Stimulated activated CD4-positive, alpha-beta T cell treated with anti-CD3 and anti-CD28 coated beads, Interleukin-4, amount 100 ng/mL, for 4 hours (primary cell): ENCODE data around the gene PAX8.

Source experiments
- DNase-seq, 2 experiments: peaks; one replicate each; pipeline ENCODE4 v3.0.0-alpha.2; 2020

The PAX8 gene

GRCh38 chr2:113219889-113220641 is 58.7 kb downstream of the PAX8 start:
- no peak for DNase-seq

GRCh38 chr2:113219525-113219888 is 59.2 kb downstream of the PAX8 start:
- no peak for DNase-seq

GRCh38 chr2:113219092-113219441 is 59.7 kb downstream of the PAX8 start:
- no peak for DNase-seq

GRCh38 chr2:113218283-113219091 is 60.2 kb downstream of the PAX8 start:
- DNase-seq, result no peak

GRCh38 chr2:113217455-113218282 is 61.1 kb downstream of the PAX8 start:
- no peak for DNase-seq

GRCh38 chr2:113216891-113217454 is 61.7 kb downstream of the PAX8 start:
- no peak for DNase-seq

GRCh38 chr2:113216321-113216720 is 62.4 kb downstream of the PAX8 start:
- no peak for DNase-seq

- DNase-seq, result no peak
These were observed 63.7 kb downstream of the PAX8 start for GRCh38 chr2:113215056-113215455.

GRCh38 chr2:113214141-113214540 is 64.6 kb downstream of the PAX8 start:
- no peak for DNase-seq

- no peak for DNase-seq
These were observed 65.4 kb downstream of the PAX8 start for GRCh38 chr2:113213061-113213930.

GRCh38 chr2:113212245-113213060 is 66.3 kb downstream of the PAX8 start:
- DNase-seq, result no peak

GRCh38 chr2:113211226-113212105 is 67.3 kb downstream of the PAX8 start:
- DNase-seq, result no peak

GRCh38 chr2:113209646-113210171 is 69.0 kb downstream of the PAX8 start:
- DNase-seq, result no peak

- DNase-seq, result no peak
These were observed 69.6 kb downstream of the PAX8 start for GRCh38 chr2:113209011-113209645.

- DNase-seq, result no peak
These were observed 70.3 kb downstream of the PAX8 start for GRCh38 chr2:113208396-113208795.

GRCh38 chr2:113207021-113207420 is 71.7 kb downstream of the PAX8 start:
- DNase-seq, result no peak

GRCh38 chr2:113206251-113206650 is 72.5 kb downstream of the PAX8 start:
- no peak for DNase-seq

GRCh38 chr2:113203901-113204519 is 74.7 kb downstream of the PAX8 start:
- DNase-seq, result peak; percentile 64 to 74

- no peak for DNase-seq
These were observed 75.5 kb downstream of the PAX8 start for GRCh38 chr2:113203217-113203530.
